LNCaP clone FGC (cell line): ENCODE data around the gene CORIN.

Experiments used
- DNase-seq: peaks from one replicate; pipeline ENCODE4 v3.0.0-alpha.2; 2011; ENCODE audit warnings: low read depth
- H3K4me3 ChIP-seq: 2 replicates; pipeline ENCODE4 v1.5.1; 2011; ENCODE audit warnings: mild to moderate bottlenecking, low read depth, low read length, control low read depth
- CTCF ChIP-seq: IDR thresholded peaks from 2 replicates; pipeline ENCODE4 v1.5.1; 2012; ENCODE audit warnings: mild to moderate bottlenecking; ENCODE audit not compliant: control insufficient read depth, insufficient read depth; ENCODE audit errors: extremely low read depth

The CORIN gene

GRCh38 chr4:47598896-47599295 is 239.0 kb downstream of the CORIN start:
- H3K4me3 ChIP-seq = no peak overlapping the region
- no peak for DNase-seq
- TF ChIP-seq CTCF = no peak

GRCh38 chr4:47598320-47598719 is 239.5 kb downstream of the CORIN start:
- no peak for DNase-seq
- no peak for TF ChIP-seq CTCF
- no peak overlapping the region for H3K4me3 ChIP-seq

- H3K4me3 ChIP-seq = no peak overlapping the region
- no peak for DNase-seq
- TF ChIP-seq CTCF = no peak
These were observed 240.2 kb downstream of the CORIN start for GRCh38 chr4:47597696-47598095.

- no peak for DNase-seq
- H3K4me3 ChIP-seq = no peak overlapping the region
- TF ChIP-seq CTCF = no peak
These were observed 247.5 kb downstream of the CORIN start for GRCh38 chr4:47590325-47590724.

- no peak overlapping the region for H3K4me3 ChIP-seq
- no peak for DNase-seq
- TF ChIP-seq CTCF = no peak
These were observed 258.6 kb downstream of the CORIN start for GRCh38 chr4:47579235-47579634.

- TF ChIP-seq CTCF = no peak
- H3K4me3 ChIP-seq = no peak overlapping the region
- DNase-seq = no peak
These were observed 259.9 kb downstream of the CORIN start for GRCh38 chr4:47577779-47578553.

- no peak for DNase-seq
These were observed 264.9 kb downstream of the CORIN start for GRCh38 chr4:47572981-47573380.

More at GRCh38 chr4:47572981-47573380, 264.9 kb downstream of the CORIN start:
- no peak overlapping the region for H3K4me3 ChIP-seq
- TF ChIP-seq CTCF = no peak
